ENCODE measurements around the gene MRLN.

The MRLN gene

DNA sequence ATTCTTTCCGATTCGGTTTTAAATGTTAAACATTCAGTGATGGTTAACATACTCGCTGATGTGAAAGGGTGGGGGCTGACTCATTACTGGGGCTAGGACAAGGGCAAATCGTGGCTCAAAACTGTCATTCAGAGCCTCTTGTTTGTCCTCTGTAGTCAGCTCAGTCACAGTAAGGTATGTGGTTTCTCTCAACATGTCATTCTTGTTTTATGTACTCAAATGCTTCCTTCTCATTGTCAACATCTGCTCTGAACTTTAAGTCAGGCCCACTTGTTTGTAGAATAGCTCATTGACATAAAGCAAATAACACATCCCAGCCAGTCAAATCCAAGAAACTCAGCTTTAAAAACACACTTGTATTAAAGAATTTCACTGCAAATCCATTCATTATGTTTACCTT is 50.9 kb downstream of the MRLN start:
- DNase-seq, result no peak

DNA sequence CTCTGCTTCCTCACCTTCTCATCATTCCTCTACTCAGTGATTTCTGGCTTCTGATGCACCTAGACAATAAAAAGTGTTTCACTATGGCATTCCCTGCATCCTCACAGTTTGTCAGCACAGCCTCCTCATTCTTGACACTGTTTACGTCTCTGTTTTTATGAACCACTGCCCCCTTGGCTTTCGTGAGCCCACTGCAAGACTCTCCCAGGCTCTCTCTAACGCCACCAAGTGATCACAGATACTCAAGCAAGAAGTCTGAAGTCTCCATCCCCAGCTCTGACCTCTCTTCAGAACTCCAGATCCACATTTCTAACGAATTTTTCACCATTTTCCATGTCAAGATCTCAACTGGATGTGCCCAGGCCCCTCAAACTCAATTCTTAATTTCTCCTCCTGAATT is 52.5 kb downstream of the MRLN start:
- no peak for DNase-seq

DNA sequence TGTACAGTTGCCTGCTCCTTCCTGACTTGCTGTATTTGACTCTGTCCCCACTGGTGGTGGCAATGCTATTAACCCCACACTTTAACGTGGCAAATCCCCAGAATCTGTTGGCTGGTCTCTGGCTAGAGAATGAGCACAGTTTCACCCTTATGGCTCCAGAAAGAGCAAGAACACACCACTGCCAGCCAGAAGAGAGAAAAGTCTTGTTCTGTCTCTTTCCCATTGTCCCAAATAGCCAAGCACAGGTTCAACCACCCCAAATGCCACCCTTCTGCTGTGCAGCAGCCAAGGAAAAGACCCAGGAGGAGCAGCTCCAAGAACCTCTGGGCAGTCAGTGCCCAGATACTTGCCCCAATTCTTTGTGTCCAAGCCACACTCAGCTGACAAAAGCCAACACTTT is 54.9 kb downstream of the MRLN start:
- no peak for DNase-seq

DNA sequence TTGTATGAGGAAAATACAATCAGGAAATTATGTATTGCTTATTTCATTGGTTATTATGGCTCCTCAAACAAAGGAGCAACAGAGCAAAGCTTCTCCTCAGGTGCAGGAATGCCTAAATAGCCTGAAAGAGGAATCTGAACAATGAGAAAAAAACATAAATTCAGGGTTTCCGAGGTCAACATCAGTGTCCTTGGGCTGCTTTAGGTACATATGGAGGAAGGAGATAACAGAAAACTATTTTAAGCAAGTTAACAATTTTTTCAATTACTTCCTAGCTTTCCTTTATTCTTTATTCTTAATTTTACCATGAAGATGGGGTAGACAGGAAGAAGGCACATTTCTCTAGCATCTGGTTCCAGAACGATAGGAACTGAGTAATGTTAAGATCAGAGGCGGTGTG is 57.6 kb downstream of the MRLN start:
- DNase-seq, result no peak

DNA sequence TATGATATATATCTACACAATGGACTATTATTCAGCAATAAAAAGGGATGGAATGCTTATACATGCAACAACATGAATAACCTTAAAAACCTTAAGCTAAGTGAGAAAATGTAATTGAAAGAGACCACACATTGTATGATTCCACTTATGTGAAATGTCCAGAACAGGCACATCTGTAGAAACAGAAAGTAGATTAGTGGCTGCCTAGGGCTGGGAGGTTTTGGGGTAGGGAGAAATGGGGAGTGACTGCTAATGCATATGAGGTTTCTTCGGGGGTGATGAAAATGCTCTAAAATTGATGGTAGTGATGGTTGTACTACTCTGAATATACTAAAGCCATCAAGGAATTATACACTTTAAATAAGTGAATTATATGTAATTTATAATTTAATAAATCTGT is 58.3 kb downstream of the MRLN start:
- DNase-seq, result no peak

DNA sequence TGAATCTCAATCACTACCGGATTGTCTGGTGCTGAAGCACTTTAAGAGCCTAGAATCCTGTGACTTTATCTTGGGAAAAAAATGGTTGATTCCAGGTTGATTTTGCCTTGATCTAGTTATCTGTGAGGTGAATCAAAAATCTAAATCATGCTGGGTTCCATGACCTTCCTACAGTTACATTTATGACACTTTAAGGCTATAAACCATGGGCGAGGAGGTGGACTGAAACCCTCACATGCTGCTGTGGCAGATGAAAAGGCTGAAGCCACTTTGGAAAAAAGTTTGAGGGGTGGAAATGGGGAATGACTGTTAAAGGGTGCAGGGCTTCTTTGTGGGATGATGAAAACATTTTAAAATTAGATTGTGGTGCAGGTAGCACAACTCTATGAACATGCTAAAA is 61.1 kb downstream of the MRLN start:
- no peak for DNase-seq

DNA sequence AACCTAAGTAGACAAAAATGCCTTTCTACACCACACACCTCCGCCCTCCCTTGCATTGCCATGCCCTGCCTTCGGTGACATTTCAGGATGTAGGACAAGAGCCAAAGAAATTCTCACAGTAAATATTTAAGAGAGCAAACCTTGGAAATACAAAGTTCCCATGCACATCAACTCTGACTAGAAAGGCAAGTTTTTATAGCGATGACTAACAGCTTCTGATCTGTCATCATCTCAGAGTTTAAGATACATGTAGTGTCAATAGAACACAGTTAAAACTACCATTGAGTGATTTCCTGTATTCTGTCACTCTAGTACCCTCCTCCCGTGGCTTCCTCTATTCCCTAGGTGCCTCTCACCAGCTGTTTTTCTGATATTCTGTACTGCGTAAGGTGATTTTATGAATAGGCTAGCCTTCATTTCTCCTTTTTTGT is 64.3 kb downstream of the MRLN start:
- no peak for DNase-seq

DNA sequence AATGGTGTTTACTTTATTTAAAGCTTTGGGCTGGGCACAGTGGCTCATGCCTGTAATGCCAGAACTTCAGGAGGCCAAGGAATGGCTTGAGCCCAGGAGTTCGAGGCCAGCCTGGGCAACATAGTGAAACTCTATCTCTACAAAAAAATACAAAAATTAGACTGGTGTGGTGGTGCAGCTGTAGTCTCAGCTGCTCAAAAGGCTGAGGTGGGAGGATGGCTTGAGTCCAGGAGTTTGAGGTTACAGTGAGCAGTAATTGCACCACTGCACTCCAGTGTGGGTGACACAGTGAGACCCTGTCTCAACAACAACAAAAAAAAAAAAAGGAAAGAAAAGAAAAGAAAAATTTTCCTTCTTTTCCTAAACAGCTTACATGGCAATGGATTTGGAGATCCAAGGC is 65.6 kb downstream of the MRLN start:
- no peak for DNase-seq

Data from NCI-H1417 treated with DMSO at 0.1 percent for 48 hours (cell line).